GM18499 (cell line): ENCODE measurements around the gene VENTX.

Experiments used
- ATAC-seq: cut with Tn5 transposase; IDR thresholded peaks from one replicate; pipeline ENCODE4 v1.9.1; 2021; ENCODE audit warnings: moderate number of reproducible peaks; ENCODE audit not compliant: insufficient read depth, unreplicated experiment

VENTX gene

DNA sequence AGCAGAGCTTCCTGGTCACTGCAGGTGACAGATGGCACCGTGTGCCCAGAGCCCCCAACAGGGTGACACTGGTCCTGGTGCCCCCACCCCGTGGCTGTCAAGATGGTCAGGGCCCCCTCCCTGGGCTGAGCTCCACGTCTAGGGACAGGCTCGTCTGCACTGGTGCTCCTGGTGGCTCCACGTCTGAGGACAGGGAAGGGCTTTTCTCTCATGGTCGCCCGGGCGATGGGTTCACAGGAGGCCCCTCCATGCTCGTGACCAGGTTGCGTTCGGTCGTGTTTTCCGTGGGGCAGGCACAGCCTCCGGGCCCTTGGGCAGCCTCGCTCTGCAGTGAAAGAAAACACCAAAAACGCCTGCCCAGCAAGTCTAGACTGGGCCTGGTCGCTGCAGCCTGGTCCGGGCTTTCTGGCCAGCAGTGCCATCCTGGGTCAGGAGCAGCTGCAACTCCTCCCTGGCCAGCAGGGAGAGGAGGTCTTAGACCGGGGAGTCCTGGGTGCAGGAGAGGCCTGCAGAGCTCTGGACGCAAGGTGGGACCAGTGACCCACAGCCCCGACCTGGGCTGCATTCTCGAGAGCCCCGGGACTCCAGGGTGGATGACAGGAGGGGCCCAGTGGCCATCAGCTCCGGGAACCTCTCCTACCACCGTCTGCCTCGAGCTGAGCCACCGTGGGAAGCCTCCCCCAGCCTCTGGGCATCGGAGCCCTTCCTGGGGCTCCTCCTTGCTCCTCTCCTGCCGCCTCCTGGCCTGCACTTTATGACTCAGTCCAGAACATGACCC, 35.5 kb upstream of the VENTX start:
- no peak for ATAC-seq

DNA sequence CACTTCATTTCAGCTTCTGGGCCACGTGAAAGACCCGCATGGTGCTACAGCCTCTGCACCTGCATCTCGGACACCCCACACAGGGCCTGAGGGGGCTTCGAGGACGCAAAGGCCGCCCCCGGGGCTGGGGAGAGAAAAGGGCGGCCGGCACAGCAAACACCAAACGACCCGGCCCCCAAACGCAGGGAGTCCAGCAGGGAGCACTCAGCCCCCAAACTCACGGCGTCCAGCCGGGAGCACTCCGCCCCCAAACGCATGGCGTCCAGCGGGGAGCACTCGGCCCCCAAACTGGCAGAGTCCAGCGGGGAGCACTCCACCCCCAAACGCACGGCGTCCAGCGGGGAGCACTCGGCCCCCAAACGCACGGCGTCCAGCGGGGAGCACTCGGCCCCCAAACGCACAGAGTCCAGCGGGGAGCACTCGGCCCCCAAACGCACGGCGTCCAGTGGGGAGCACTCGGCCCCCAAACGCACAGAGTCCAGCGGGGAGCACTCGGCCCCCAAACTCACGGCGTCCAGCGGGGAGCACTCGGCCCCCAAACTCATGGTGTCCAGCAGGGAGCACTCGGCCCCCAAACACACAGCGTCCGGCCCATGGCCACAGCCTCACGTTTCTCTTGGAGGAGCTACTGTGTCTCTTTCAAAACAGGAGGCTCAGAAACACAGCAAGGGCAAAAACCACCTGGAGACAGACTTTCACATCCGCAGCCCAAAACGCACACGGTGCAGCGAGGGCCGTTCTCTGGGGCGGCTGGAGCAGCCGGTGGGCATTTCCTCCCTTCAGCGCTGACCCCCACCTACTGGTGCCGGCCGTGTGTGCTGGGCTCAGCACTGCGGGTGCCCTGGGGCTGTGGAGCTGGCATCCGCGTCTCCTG, 34.6 kb upstream of the VENTX start:
- no peak for ATAC-seq

GRCh38 chr10:133203652-133204195, 33.9 kb upstream of the VENTX start:
- ATAC-seq, result no peak

DNA sequence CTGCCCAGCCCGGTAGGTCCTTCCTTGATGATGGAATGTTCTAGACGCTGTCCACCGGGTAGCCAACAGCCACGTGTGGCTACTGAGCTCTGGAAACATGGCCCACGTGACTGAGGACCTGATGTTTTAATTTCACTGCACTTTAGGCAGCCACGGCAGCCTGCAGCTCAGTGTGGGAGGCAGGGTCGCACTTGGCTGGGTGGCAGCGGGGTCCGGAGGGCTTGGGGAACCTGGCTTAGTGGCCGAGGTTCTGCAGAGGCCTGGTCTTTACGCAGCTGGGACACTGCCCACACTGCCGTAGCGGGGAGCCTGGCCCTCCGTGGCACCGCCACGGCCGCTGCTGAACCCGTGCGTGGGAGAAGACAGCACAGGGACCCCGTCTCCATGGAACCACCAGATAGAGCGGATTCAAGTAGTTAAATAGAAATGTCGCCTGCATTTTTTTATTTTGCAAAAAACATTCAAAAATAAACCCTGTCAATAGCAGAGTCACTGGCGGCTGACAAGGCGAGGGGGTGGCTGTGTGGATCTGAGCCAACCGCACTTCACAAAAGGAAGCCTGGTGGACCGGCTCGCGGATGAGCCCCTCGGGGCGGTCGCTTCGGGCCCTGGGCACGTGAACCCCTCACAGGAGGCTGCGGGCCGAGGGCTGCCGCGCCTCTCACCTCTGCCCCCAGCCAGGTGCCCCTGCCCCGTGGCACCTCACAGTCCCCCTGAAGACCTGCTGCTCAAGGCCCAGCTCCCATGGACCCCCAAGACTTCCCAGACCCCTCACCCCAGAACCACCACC, 33.2 kb upstream of the VENTX start:
- no peak for ATAC-seq

DNA sequence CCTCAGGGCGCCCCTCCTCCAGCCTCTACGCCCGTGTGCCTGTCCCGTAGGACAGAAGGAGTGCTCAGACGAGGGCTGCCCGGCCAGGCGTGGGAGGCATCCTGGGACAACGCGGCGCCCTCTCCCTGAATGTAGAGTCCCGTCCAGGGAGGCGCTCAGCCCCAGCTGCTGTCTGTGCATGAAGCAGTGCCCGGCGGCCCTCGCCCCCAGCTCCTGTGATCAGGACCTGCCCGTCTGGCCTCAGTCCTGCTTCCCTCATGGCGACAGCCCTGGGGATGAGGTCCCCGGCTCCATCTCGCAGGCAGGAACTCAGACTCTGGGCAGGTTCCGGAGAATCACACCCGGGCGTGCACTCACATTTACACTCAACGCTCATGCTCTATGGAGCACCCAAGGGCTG, 32.5 kb upstream of the VENTX start:
- ATAC-seq, result no peak

- ATAC-seq, result no peak
Observed at GRCh38 chr10:133206356-133207040, 31.2 kb upstream of the VENTX start.

DNA sequence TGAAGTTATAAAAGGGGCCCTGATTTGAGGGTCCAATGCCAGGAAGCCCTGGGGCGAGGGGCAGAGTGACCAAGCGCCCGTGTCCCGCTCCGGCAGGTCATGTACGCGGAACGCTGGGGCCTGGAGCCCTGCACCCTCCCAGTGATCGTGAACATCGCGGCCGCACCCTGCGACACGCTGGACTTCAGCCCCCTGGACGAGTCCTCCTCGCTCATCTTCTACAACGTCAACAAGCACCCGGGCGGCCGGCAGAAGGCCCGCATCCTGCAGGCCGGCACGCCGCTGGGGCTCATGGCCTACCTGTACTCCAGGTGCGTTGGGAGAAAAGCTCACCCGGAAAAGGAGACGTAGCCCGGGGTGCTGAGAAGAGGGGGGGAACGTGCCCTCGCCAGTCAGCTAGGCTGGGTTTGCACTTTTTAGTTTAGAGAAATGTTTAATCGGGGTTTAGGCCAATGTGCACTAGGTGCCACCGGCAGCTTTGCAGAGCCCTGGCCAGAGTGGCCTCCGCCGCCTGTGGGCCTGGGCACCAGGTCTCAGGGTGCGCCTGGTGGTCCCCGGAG, 30.5 kb upstream of the VENTX start:
- no peak for ATAC-seq

DNA sequence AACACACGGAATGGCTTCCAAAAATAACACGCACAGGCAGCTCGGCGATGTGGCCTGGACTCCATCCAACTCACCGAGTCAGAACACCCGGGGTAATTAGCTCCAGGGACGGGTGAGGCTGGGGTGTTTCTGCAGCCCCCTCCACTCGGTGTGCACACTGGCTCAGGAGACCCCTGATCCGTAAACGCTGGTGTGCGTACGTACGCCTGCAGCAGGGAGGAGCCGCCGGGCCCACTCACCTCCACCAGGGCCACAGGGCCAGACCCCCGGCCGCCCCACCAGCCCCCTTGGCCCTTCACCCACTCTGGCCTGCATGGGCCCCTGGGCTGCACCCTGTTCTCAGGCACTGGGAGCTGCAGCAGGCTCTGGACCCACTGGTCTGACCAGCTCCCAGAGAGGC, 30.0 kb upstream of the VENTX start:
- ATAC-seq, result no peak

- ATAC-seq, result no peak
Observed at GRCh38 chr10:133208466-133208865, 29.2 kb upstream of the VENTX start.

DNA sequence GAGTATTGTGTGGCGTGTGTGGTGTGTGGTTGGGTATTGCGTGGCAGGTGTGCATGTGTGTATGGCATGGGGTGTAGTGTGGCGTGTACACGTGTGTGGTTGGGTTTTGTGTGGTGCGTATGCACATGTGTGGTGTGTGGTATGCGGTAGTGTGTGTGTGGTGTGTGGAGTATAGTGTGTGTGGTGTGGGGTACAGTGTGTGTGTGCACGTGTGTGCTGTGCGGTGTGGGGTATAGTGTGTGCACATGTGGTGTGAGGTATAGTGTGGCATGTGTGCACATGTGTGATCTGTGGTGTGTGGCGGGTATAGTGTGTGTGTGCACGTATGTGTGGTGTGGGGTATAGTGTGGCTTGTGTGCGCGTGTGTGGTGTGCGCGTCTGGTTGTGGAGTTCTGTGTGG, 28.5 kb upstream of the VENTX start:
- ATAC-seq, result no peak

DNA sequence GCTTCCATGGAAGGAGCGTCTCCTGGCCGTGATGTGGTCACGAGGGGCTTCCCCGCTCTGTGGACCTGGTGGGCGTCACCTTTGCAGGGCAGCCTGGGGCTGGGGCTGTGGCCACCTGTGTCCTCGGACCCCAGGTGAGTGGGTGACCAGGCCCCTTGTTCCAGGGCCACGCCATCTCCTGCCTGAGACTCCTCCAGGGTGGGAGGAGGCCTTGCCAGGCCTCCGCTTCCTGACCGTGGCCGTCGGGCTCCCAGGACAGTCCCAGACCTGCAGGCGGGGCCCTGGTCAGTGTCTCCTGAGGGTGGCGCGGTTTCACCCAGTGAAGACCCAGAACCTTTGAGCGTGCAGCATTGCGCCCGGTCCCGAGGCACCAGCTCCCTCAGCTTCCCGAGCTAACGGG, 28.0 kb upstream of the VENTX start:
- no peak for ATAC-seq

GRCh38 chr10:133210398-133211140, 27.1 kb upstream of the VENTX start:
- ATAC-seq, result no peak

- ATAC-seq, result no peak
Observed at GRCh38 chr10:133211141-133211830, 26.4 kb upstream of the VENTX start.

- no peak for ATAC-seq
Observed at GRCh38 chr10:133211959-133212852, 25.4 kb upstream of the VENTX start.

DNA sequence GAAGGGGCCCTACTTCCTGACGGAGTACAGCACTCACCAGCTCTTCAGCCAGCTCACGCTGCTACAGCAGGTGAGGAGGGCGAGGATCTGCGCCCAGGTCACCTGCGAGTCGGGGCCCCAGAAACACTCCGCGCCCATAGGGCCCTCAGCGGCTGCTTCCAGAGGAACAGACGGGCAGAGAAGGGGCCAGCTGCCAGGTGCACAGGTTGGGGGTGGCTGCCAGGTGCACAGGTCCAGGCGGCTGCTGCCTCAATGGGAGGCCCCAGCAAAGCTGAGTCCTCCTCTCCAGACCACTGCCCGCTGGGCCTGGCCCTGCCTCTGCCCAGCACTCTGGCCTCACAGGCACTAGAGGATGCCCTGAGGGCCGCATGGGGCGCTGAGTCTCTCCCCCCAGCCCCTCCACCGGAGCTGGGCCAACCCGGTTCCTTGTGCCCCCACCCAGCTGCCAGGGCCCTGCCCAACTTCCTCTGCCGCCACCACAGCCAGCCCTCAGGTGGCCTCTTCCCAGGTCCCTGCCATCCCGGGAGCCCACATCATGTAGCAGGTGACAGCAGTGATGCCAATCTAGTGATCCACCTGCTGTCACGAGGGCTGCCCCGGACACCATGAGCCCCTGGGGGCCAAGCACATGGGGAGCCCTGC, 24.7 kb upstream of the VENTX start:
- no peak for ATAC-seq

- no peak for ATAC-seq
Observed at GRCh38 chr10:133213641-133214467, 23.8 kb upstream of the VENTX start.
